ENCODE results near the gene KANK2. TPM values are rescaled to one million over a fixed set of nuclear protein-coding genes. Genes with fewer than 3 reads are reported as not detected.

KANK2 gene
- total and polyA plus RNA-seq, 2 of the 13 experiments (the other 11 are each of a cell fraction or from before 2014, with no cell fraction given), result 5.7 to 12.9 TPM

GRCh38 chr19:11196406-11197287, 698 bp downstream of the KANK2 start (continued):
- TF ChIP-seq, protein P1, sequence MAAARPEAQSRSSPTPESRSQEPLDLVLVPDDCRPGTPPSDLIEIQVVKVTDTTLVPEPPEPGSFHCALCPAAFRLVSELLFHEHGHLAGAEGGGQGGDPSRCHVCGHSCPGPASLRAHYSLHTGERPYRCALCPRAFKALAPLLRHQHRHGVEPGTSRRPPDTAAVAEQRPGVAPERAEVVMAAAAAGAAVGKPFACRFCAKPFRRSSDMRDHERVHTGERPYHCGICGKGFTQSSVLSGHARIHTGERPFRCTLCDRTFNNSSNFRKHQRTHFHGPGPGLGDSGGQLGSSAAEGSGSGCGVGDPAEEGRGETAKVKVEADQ (CRISPR knock-in tag; IDR thresholded peaks at IDR 0.05; ENCODE audit: borderline replicate concordance), result no peak
- TF ChIP-seq NBN (conservative IDR thresholded peaks at IDR 0.05), result no peak
- TF ChIP-seq ZNF607 (CRISPR knock-in tag; IDR thresholded peaks at IDR 0.05; ENCODE audit: borderline replicate concordance), result no peak
- TF ChIP-seq NKX3-1 (CRISPR knock-in tag; IDR thresholded peaks at IDR 0.05), result no peak
- TF ChIP-seq NR0B2 (CRISPR knock-in tag; IDR thresholded peaks at IDR 0.05), result no peak
- TF ChIP-seq, protein P2, sequence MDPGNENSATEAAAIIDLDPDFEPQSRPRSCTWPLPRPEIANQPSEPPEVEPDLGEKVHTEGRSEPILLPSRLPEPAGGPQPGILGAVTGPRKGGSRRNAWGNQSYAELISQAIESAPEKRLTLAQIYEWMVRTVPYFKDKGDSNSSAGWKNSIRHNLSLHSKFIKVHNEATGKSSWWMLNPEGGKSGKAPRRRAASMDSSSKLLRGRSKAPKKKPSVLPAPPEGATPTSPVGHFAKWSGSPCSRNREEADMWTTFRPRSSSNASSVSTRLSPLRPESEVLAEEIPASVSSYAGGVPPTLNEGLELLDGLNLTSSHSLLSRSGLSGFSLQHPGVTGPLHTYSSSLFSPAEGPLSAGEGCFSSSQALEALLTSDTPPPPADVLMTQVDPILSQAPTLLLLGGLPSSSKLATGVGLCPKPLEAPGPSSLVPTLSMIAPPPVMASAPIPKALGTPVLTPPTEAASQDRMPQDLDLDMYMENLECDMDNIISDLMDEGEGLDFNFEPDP (CRISPR knock-in tag; conservative IDR thresholded peaks at IDR 0.05), result no peak
- no peak for TF ChIP-seq NR3C1 (CRISPR knock-in tag; IDR thresholded peaks at IDR 0.05)
- TF ChIP-seq AGO2 (optimal IDR thresholded peaks at IDR 0.05; ENCODE audit: low read depth, low read length), result peak; percentile 11
- TF ChIP-seq, protein P3, sequence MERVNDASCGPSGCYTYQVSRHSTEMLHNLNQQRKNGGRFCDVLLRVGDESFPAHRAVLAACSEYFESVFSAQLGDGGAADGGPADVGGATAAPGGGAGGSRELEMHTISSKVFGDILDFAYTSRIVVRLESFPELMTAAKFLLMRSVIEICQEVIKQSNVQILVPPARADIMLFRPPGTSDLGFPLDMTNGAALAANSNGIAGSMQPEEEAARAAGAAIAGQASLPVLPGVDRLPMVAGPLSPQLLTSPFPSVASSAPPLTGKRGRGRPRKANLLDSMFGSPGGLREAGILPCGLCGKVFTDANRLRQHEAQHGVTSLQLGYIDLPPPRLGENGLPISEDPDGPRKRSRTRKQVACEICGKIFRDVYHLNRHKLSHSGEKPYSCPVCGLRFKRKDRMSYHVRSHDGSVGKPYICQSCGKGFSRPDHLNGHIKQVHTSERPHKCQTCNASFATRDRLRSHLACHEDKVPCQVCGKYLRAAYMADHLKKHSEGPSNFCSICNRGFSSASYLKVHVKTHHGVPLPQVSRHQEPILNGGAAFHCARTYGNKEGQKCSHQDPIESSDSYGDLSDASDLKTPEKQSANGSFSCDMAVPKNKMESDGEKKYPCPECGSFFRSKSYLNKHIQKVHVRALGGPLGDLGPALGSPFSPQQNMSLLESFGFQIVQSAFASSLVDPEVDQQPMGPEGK (CRISPR knock-in tag; IDR thresholded peaks at IDR 0.05), result peak; percentile 54
- TF ChIP-seq ZNF687 (CRISPR knock-in tag; IDR thresholded peaks at IDR 0.05), result 0 out of 2 replicates have a peak, but pooled peaks have one; percentile 15
- TF ChIP-seq ZNF660 (CRISPR knock-in tag; IDR thresholded peaks at IDR 0.05; ENCODE audit: borderline replicate concordance, low read depth), result no peak
- no peak for TF ChIP-seq TEAD2 (CRISPR knock-in tag; IDR thresholded peaks at IDR 0.05)
- TF ChIP-seq, protein P4, sequence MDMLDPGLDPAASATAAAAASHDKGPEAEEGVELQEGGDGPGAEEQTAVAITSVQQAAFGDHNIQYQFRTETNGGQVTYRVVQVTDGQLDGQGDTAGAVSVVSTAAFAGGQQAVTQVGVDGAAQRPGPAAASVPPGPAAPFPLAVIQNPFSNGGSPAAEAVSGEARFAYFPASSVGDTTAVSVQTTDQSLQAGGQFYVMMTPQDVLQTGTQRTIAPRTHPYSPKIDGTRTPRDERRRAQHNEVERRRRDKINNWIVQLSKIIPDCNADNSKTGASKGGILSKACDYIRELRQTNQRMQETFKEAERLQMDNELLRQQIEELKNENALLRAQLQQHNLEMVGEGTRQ (IDR thresholded peaks at IDR 0.05; ENCODE audit: low read depth, low read length), result no peak
- TF ChIP-seq, protein P4 (CRISPR knock-in tag; IDR thresholded peaks at IDR 0.05; ENCODE audit: borderline replicate concordance), result no peak
- TF ChIP-seq KAT7 (CRISPR knock-in tag; IDR thresholded peaks at IDR 0.05; ENCODE audit: borderline replicate concordance), result no peak
- TF ChIP-seq RBFOX2 (IDR thresholded peaks at IDR 0.05; ENCODE audit: low read depth, low read length), result no peak
- no peak for TF ChIP-seq GFI1 (CRISPR knock-in tag; IDR thresholded peaks at IDR 0.05; ENCODE audit: borderline replicate concordance)

All from HepG2 (cell line).